KOPT-K1 (cell line): ENCODE measurements around the gene RAI1.

Experiments
- H3K27ac ChIP-seq: fragments of 200-600 bp; sonication (generic); 2 replicates; pipeline ENCODE4 v1.5.1; 2016; ENCODE audit warnings: antibody characterized with exemption, mild to moderate bottlenecking, low read depth, low read length; ENCODE audit not compliant: poor library complexity, severe bottlenecking
- H3K36me3 ChIP-seq: fragments of 200-600 bp; sonication (generic); 2 replicates; pipeline ENCODE4 v1.5.1; 2017; ENCODE audit warnings: antibody characterized with exemption, mild to moderate bottlenecking, low read length, moderate library complexity; ENCODE audit not compliant: insufficient read depth
- H3K9me3 ChIP-seq: fragments of 200-600 bp; sonication (generic); 2 replicates; pipeline ENCODE4 v1.5.1; 2017; ENCODE audit warnings: antibody characterized with exemption, low read length, mild to moderate bottlenecking; ENCODE audit not compliant: insufficient read depth, poor library complexity, severe bottlenecking

RAI1 gene

DNA sequence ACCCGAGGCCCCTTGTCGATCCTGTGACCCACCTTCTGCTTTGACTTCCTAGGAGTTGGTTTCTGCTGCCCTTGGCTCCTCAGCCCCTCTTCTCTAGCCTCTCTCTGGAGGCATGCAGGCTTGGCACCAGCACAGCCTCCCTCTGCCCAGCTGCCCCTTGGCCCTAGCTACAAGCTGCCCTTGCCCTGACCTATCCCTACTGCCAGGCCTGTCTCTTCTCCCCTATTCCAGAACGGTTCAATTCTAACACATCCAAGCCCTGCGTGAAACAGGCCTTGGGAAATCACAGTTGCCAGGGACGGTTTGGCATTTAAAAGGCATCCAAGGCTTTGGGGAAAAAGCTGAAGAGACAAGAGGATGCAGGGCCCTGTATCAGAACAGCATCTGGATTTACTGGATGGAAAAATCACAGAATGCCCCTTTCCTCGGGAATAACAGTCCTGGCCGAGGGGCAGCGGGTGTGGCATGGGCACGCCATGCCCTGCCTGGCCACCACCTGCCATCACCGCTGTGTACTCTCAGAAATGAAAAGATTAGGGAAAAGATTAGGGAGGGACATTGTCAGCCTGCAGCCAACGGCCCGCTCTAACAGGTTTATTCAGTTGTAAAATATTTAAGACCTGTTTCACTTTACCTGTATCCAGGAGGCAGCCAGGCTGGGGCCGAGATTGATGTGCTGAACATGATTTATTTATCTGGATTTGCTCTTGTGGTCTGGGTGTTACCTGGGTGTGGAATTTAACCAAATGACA is 15.8 kb downstream of the RAI1 start:
- H3K27ac ChIP-seq: no peak overlapping the region
- H3K36me3 ChIP-seq: no peaks in the 10 kb centered on the region
- no peaks in the 10 kb centered on the region for H3K9me3 ChIP-seq

DNA sequence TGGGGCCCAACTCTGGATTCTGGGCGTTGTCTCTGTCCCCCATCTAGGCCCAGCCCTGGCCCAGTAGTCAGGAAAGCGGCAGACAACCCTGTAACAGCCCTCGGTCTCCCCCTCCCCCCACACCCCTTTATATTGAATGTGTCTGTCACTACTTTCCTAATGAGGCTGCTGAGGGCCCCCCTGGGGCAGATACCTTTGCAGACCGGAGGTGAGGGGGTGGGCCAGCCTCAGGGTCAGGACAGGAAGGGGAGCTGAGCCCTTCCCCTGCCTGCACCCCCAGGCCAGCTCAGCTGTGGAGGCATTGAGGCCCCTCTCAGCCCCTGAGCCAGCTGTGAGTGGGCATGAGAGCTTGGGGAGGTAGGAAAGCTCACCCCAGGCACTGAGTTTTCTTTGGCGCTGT is 17.1 kb downstream of the RAI1 start:
- peak overlapping the region; percentile 27 for H3K27ac ChIP-seq
- H3K9me3 ChIP-seq: no peaks in the 10 kb centered on the region
- no peaks in the 10 kb centered on the region for H3K36me3 ChIP-seq

DNA sequence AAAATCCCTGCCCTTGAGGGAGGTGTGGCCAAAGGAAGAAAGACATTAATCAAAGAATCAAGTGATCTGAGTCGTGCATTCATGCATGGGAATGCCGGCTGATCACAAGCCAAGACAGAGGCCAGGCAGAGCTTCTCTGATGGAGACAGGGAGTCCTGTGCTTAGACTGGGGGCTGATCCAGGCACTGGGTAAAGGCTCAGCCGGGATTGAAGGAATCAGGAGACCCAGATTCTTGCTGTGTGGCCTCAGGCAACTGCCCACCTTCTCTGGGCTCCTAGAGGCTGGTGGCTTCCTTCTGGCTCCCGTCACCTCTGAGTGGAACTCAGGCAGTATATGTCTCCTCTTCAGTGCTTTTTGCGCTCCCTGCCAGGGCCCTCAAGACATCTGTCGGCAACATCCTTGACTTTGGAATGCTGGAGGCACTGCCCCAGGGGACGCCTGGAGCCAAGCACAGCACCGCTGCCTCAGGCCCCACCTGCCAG is 17.7 kb downstream of the RAI1 start:
- H3K27ac ChIP-seq: peak overlapping the region; percentile 27
- no peaks in the 10 kb centered on the region for H3K36me3 ChIP-seq
- H3K9me3 ChIP-seq: no peaks in the 10 kb centered on the region

DNA sequence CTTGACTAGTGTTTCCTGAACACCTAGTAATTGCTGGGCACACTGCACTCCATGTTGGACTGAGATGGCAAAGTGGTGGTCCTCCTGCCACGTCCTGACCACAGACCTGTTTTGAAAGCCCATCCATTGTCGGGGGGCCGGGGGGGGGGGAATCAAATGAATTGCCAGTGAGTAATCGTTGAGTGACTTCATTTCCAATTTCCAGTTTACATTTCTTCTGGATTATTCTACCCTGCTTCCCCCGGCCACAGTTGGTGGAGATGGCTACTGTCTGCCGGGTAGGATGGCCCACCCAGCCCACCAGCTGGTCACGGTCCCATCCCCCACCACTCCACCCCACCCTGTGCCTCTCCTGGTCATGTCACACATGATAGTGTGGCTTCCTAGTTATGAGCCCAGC is 18.2 kb downstream of the RAI1 start:
- no peaks in the 10 kb centered on the region for H3K36me3 ChIP-seq
- H3K27ac ChIP-seq: no peak overlapping the region
- H3K9me3 ChIP-seq: no peaks in the 10 kb centered on the region

DNA sequence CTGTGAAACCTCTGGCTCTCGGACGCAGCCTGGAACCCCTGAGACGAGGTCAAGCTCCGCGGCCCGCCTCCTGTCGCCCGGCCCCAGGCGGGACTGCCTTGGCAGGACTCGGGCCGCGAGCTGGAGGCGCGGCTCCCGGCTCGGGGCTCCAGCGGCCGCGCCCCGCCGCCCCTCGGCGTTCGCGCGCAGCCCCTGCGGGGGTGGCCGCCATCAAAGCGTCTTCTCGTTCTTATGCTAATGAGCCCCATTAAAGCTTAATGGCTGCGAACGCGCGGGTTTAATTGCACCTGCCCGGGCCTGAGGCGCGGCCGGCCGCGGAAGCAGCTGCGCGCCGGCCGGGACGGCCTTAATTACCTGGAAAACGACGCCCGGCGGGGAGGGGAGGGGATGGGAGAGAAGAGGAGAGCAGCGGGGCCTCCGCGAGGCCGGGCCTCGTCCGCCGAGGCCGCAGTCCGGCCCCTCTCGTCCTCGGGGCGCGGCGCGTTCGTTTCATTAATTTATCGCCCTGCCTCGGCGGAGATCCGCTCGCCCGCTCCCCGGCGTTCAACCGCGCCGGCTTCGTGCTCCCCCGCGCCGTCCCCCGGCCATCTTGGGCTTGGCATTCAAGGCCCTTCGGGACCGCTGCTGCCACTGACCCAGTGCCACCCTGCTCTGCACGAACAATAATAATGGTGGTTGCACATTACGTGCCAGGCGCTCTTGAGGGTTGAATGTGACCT is 19.2 kb downstream of the RAI1 start:
- Histone ChIP-seq H3K27ac (no peak overlapping the region), H3K9me3 (no peaks in the 10 kb centered on the region), H3K36me3 (no peaks in the 10 kb centered on the region)

DNA sequence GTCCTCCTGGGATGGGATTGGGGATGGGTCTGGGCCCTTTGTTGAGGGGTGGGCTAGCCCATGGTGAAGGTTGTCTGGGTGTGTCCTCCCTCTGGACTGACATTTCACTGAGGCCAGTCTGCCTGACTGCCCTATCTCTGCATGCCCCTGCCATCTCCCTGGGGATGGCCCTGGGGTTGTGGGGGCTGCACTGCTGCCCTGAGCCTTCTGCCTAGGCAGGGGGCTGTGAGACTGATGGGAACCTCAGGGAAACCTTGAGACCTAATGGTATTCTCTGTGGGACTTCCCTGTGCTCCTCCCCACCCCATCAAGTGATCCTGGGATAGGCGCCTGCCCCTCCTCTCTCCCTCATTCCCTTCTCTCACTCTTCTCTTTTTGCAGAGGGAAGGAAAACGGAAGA is 19.9 kb downstream of the RAI1 start:
- Histone ChIP-seq H3K9me3 (no peaks in the 10 kb centered on the region), H3K27ac (no peak overlapping the region), H3K36me3 (no peaks in the 10 kb centered on the region)

DNA sequence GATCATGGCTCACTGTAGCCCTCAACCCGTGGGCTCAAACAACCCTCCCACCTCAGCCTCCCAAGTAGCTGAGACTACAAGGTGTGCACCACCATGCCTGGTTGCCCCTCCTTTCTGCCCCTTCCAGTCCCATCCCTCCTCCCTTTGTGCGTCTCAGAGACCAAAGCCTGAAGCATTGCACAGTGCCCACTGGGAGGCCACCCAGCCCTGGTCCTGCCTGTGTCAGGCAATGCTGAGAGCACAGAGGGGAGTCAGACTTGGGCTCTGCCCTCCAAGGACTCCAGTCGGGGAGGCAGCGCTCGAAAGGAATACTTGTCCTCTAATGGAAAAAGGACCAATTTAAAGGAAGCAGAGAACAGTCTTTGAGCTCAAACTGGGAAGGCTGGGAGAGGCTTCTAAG is 20.4 kb downstream of the RAI1 start:
- H3K27ac ChIP-seq: no peak overlapping the region
- H3K36me3 ChIP-seq: no peaks in the 10 kb centered on the region
- no peaks in the 10 kb centered on the region for H3K9me3 ChIP-seq

DNA sequence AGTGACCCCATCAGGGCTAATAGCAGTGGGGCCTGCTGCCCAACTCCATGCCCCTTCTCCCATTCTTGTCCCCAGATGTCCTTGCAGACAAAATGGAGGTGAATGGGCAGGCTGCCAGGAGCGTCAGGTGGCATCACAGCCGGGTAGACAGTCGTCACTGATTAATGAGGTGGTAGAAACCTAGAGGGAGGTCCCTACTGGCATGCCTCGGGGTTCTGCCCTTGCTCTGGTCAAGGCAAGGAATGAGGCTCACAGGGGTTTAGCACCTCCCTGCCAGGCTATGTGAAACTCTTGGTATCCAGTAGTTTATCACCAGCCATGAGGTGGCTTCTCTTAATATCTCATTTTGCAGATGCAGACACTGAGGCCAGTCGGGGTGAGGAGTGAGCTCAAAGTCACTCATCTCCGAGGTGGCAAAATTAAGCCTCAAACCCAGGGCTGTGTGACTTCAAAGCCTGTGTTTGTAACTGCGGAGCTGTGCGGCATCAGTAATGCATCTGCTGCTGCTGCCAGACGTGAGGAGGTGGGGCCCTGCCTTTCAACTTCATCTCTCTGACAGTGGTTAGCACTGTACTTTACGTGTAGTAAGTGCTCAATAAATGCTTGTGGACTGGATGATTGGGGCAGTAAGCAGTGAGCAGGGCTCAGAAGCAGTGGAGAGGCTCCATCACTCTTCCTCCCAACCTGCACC is 21.3 kb downstream of the RAI1 start:
- Histone ChIP-seq H3K9me3 (no peaks in the 10 kb centered on the region), H3K27ac (no peak overlapping the region), H3K36me3 (no peaks in the 10 kb centered on the region)

DNA sequence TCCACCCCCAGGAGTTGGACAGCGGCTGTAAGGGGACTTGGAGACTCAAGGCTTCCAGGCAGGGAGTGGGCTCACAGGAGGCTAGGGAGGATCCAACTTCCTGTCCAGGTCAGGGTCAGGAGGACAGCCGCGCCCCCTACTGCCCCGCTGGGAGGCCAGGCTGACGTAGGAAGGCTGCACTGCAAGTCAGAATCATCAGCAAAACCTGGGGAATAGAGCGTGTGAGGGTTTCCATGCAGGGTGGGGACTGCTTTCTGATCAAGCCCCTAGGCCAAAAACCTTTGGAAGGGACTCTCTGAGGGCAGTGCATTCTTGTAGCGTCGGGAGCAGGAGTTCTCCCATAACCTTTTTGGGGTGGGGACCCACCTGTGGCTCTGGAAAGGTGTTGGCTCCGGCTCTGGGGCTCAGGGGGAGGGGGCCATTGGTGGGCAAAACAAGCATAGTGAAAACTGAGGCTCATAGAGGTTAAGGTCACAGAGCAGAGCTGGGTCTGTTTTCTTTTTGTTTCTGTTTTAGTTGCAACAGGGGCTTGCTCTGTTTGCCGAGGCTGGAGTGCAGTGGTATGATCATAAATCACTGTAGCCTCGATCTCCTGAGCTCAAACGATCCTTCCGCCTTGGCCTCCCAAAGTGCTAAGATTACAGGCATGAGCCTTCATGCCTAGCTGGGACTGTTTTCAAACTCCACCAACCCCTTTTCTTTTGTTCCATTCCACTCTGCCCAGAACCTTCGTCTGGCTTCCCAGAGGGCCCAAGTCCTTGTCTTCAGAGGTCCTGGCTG is 22.1 kb downstream of the RAI1 start:
- H3K27ac ChIP-seq: no peak overlapping the region
- H3K36me3 ChIP-seq: no peaks in the 10 kb centered on the region
- H3K9me3 ChIP-seq: no peaks in the 10 kb centered on the region

DNA sequence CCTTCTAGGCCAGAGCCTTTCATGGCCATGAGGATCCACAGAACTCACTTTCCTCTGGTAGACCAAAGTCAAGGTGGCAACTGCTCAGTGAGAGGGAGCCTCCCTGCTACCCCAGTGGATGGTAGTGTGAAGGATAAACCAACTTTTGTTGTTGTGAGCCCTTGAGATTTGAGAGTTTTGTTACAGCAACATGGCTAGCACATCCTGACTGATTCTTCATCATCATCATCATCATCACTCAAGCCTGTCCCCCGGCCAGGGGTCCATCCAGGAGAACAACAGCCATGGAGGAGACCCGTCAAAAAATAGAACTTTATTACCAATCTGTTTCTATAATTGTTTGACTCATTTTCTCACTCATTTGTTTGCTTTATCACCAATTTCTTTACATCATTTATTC is 23.7 kb downstream of the RAI1 start:
- Histone ChIP-seq H3K27ac (no peak overlapping the region), H3K9me3 (no peaks in the 10 kb centered on the region)

DNA sequence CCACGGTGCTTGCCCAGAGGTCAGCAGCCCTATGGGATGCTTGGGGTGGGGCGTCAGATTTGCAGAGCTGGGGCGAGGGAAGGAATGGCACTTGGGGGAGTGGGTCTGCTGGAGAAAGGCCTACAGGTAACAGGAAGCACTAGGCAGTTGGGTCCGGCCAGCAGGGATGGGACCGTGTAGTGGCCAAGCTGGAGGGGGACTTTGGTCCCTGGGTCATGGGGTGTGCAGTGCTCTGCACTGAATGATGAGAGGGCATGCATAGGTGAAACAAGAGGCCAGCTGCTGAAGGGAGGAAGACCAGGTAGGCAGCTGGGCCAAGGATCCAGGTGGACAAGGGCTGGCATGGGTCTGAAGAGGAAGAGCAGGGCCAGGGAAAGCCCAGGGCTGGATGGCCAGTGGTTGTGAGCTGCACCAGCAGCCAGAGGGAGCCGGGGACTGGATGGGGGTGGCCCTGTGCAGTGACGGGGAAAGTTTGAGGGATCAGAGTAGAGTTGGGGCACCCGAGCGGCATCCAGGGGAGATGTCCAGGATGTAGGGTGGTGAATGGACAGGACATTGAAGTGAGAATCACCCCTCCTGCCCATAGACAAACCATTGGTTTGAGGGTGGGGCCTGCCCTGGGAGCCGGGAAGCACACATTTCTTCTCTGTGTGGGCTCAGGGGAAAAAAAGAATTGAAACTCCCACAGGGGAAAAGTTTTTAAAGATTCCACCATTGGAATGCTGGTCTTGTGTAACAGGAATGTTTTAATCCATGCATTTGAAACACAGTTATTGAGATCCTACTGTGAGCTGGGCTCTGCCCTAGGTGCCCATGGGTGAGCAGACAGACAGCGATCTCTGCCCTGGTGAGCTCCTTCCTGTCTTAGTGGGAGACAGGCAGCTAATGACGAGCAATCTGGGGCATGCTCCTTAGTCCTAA is 25.1 kb downstream of the RAI1 start:
- Histone ChIP-seq H3K36me3 (peaks cover 6% of the 10 kb centered on the region; the same call in 1 of the 2 replicates), H3K27ac (no peak overlapping the region), H3K9me3 (no peaks in the 10 kb centered on the region)

More for the DNA sequence above, 23.7 kb downstream of the RAI1 start:
- H3K36me3 ChIP-seq: peaks cover 6% of the 10 kb centered on the region; the same call in 1 of the 2 replicates

DNA sequence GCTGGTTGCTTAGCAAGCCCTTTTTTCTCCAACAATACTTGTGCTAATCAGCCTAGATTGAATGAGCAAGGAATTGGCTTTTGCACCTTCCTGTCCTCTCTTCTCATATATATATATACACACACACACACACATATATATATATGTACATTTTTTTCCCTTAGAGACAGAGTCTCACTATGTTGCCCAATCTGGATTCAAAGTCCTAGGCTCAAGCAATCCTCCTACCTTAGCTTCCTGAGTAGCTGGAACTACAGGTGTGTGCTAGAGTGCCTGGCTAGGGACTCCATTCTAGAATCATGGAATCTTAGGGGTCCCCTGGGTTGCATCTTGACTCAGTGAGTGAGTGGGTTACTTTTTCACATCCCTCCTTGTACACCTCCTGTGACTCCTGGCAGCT is 27.0 kb downstream of the RAI1 start:
- no peaks in the 10 kb centered on the region for H3K9me3 ChIP-seq
- H3K36me3 ChIP-seq: peaks cover 6% of the 10 kb centered on the region; the same call in 1 of the 2 replicates
- no peak overlapping the region for H3K27ac ChIP-seq

DNA sequence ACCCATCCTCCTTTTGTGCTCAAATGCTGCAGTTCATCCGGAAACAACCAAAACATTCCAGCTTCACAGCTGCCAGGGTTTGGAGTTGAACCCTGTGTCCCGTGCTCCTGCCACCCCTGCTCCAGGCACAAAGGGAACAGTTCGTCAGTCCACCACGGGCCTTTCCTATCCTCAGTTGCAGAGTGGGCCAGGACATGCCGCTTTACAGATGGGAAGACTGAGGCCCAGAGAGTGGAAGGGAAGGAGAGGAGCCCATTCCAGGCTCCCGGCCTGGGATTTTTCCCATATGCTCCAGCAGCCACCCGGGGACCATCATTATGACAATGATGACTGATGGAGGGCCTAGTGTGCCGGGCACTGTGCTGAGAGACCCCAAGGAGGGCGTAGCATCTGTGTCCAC is 27.6 kb downstream of the RAI1 start:
- no peaks in the 10 kb centered on the region for H3K9me3 ChIP-seq
- peaks cover 6% of the 10 kb centered on the region; the same call in 1 of the 2 replicates for H3K36me3 ChIP-seq
- H3K27ac ChIP-seq: no peak overlapping the region

DNA sequence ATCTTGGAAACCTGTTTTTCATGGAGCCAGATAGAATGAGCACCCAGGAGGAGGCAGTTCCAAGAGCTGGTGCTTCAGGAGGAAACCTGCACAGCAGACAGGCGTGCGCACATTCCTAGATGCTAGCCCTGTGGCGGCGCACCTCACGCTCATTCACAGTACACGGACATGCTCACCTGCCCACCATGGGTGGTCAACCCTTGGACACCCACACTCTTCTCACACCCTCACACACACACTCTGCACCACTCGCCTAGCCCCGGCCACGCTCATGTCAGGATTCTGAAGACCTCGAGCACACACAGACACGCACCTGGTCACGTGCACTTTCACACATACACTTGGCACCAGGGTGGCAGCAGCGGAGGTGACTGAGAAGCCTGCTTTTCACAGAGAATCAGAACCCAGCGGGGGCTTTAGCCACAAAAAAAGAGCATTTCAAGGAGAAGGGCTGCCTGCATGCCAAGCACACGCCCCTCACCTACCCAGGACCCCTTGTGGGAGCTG is 28.6 kb downstream of the RAI1 start:
- H3K27ac ChIP-seq: no peak overlapping the region
- H3K36me3 ChIP-seq: peaks cover 6% of the 10 kb centered on the region; the same call in 1 of the 2 replicates
- no peaks in the 10 kb centered on the region for H3K9me3 ChIP-seq
